Measurements from ENCODE around the gene SOX6. TPM values are rescaled to one million over a fixed set of nuclear protein-coding genes. Genes with fewer than 3 reads are reported as not detected.

Gene SOX6
- total RNA-seq, 2 experiments from 2014 or later: not detected

DNA sequence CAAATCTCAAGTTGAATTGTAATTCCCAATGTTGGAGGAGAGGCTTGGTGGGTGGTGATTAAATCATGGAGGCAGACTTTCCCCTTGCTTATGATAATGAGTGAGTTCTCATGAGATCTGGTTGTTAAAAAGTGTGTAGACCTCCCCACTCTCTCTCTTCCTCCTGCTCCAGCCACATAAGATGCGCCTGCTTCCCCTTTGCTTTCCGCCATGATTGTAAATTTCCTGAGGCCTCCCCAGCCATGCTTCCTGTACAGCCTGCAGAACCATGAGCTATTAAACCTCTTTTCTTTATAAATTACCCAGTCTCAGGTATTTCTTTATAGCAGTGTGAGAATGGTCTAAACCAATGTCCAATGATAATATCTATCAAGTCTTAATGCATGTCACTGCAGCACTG, 34.2 kb downstream of the SOX6 start:
- ChIA-PET POLR2A (no interaction called here), CTCF (no interaction called here)

DNA sequence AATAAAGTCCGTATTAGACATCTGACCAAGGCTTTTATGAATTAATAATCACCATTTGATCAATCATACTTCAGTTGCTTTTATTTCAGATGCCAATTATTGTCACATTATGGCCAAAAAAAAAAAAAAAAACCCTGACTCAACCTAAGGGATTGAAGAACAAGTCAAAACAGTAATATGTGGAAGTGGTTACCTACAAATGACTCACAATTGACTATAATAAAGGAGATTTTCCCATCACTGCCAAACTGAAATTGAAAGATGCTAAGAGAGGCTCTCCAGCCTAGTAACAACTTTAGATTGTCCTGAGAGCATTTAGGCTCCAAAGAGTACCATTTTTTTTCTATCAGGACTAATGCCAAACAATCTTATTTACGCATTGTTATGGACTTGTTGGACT, 35.2 kb downstream of the SOX6 start:
- POLR2A ChIA-PET: no interaction called here

DNA sequence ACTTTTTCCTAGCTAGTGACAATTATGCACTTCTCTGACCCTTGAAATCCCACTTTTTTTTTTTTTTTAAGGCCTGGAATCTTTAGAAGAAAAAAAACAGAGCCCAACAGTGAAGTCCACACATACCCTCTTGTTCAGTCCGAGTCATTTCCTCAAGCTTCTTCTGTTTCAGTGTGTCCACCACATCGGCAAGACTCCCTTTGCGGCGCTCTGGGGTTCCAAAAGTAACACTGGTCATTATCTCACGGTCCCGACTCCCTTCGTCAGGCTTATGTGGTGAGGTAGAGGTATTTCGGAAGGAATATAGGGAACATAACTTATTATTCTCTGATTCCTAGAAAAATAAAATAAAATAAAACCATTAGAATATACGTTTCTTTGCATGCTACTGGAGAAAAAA, 38.0 kb downstream of the SOX6 start:
- ChIA-PET POLR2A (no interaction called here), CTCF (no interaction called here)

More for the DNA sequence above, 35.2 kb downstream of the SOX6 start:
- CTCF ChIA-PET: no interaction called here

DNA sequence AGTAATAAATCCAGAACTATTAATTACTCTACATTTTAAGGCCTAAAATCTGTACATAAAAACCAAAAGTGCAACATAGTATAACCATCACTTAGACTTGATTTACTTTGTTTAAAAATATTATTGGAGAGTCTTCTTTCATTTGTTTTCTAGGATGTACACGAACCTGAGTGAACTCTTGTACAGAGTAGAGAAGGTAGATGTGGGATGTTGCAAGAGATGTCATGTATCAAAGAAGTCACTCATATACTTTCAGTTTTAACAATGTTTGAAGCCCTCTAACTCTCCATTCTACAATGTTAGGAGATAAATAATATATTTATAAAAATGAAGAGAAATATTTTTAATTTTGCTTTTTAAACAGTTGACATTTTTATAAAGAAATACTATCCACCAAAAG, 38.6 kb downstream of the SOX6 start:
- ChIA-PET CTCF (no interaction called here), POLR2A (no interaction called here)

DNA sequence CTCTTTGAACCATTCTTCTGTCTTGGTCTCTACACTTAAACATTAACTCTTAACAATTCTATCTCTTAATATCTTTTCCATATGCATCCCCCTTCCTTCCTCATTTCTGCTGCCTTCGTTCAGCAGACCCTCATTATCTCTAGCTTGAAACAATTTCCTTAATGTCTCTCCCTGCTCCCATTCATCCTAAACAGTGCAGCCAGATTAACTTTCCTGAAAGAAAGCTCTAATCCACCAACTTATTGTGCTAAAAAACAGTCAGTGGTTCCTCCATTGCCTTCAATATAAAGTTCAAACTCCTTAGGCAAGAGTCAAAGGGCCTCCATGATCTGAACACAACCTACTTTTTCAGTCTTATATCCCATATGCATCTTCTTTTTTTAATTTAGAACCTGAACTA, 42.5 kb downstream of the SOX6 start:
- ChIA-PET CTCF (no interaction called here), POLR2A (no interaction called here)

DNA sequence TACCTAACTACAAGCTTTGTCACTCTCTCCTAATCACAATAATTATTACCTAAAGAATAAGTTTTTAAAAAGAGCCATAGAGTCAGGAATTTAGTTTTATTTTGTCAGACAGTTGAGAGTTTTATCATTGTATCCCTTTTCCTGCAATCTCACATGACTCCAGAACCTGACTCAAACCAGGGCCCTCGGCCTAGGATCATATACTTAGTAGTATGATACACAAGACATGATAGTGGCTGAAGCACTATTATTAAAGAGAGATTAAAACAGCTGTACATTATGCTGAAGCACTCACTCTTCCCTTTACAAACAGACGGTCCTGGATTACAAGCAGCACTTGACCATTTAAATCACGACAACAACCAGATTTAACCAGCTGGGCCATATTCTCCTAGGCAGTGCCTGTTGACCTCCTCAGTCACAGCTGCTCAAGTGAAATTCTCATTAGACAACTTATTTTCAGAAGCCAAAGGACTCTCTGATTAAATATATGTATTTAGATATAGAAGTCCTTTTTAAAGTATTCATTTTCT, 44.0 kb downstream of the SOX6 start:
- POLR2A ChIA-PET: no interaction called here

DNA sequence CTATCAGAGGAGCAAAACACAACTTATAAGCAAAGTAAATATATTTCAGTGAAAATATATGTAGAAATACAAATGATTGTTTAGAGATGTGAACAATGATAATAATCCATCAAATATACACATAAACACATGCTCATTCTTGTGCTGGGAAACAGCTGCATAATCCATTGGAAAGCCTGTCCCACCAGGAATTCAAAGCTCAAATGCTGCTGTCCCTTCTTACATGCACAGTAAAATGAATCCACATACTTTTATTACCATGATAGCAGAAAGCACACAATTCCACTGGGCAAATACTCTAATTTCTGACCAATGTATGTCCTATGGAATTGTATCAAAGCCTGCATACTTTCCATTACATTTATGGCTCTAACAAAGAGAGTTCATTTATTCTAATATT, 44.5 kb downstream of the SOX6 start:
- CTCF ChIA-PET: no interaction called here
- POLR2A ChIA-PET: no interaction called here

More for the DNA sequence above, 44.0 kb downstream of the SOX6 start:
- CTCF ChIA-PET: no interaction called here

DNA sequence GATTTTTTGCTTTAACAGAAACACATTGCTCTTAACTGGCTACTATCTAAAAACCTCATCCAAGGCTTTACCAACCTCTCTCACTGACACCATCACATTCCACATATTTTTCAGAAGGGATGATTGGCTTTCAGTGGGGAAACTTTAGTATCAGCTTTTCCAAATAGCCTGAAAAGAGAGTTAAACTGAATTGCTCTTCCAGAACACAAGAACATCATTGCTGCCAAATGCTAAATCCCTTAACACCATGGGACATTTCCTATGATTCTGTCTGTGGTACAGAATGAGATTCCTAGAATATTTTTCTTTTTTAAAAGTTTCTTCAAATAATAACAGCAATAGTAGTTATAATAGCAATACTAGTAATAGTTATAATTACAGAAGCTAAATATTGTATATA, 45.4 kb downstream of the SOX6 start:
- ChIA-PET POLR2A (no interaction called here), CTCF (no interaction called here)

DNA sequence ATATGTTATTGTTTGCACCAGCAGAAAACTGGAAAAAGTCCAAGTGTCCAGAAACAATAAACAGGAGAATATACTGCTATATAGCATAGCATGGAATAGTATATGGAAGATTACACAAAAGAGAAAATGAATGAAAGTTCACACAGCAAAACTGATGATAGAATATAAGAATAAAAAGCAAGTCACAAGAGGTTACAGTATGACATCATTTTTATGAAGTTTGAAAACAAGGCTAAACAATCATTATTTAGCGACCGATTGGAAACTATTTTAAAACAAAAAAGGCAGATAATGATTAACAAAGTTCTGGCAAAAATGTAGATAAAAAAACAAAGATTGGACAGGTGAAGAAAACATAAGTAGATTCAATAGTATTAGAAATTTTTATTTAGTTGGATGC, 47.1 kb downstream of the SOX6 start:
- CTCF ChIA-PET: no interaction called here

DNA sequence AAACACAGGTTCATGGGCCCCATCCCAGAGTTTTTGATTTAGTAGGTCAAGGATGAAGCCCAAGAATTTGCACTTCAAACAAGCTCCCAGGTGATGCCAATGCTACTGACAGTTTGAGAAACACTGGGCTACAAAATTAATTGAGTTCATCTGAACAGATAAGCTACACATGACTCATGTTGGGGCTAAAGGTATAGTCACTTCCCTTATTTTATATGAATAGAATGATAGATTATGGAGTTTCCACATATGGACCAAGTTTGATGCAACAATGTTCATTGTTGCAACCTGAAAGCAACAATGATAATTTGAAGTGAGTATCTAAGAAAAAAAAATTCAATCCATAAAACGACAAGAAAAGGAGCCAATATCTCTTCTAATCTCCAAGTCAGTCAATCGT, 54.9 kb downstream of the SOX6 start:
- POLR2A ChIA-PET: no interaction called here

More for the DNA sequence above, 47.1 kb downstream of the SOX6 start:
- POLR2A ChIA-PET: no interaction called here

DNA sequence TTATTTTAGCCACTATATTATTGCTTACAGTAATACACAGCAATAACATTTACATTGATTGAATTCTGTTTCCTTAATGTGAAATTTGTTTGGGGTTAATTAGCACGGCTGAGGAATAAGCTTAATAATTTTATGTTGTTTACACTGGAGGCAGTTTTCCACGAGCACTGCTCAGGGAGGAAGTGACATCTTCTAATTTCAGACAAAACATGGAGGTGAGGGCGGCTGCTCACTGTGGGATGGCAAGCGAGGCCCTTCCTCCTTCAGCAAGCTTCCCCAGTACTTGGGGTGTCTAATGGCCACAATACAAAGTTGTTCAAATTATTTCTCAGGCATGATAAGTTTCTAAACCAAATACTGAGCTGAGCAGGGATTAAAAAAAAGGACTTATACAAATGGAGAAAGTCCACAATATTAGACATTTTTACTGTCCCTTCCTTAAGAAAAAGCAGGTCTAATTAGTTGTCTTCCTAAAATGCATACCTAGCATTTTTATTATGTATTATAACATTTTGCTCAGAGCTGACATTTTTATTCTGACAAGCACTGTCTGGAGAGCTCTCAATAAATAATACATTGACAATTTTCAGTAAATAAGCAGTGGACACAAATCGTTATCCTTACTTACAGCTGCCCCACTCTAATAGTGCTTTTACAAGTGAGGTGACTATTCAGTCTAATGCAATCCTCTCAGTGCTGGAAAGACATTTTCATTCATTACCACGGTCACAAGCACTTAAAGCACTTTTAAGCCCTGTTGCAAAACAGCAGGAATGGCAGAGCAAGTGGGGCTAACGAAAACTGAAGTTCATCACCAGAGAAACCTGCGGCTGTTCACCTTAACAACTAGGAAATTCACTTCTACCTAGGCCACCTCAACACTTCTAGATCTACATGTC, 56.2 kb downstream of the SOX6 start:
- CTCF ChIA-PET: no interaction called here
- POLR2A ChIA-PET: no interaction called here

More for the DNA sequence above, 54.9 kb downstream of the SOX6 start:
- CTCF ChIA-PET: no interaction called here

DNA sequence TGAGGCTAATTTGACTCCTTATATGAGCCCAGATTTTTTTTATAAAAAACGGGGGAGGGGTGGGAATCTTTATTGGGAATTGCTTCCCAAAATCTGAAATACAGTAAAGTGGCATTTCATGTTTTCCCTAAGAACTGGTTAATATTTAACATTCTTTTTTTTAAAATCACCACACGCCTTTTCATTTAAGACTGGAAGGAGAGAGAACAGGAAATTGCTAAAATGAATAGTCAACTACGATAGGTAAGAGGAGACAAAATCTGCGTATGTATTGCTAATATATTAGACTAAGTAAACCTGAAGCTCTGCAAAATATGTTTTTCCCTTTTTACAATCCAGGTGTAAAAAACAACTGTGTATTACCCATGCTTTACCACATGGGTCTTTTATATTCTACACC, 57.0 kb downstream of the SOX6 start:
- ChIA-PET CTCF (no interaction called here), POLR2A (no interaction called here)

DNA sequence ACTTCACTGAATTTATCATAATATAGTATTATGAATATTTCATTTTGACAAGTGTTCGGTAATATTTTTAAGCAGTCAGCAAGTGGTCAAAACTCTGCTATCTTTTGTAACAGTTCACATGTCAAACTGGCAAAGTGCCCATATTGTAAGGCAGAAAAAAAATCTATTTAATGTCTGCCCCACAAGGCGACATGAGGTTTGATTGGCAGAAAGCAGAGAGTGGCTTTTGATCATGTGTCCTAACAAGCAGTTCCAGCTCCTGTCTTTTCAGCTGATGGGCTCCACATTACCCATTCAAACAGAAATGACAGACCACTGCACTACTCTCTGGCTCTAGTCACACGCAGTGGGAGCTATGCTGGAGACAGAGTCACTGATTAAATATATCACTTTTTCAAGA, 59.0 kb downstream of the SOX6 start:
- CTCF ChIA-PET: no interaction called here
- POLR2A ChIA-PET: no interaction called here

DNA sequence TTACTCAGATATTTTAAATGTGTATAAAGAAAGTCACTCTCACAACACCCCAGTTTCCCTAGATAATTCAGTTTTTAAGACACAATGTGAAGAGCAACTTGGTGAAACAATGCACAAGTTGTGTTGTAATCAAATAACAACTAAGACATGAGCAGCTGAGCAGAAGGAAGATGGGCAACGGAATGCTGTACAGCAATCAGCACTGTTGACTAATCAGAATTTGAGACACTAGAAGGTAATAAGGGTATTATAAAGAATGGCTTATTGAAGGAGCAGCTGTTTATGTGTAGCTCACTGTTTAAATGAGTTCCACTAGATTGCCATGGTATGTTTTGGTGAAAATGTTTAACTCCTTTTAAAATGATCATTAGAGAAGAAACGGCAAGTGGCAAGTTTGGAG, 60.1 kb downstream of the SOX6 start:
- ChIA-PET POLR2A (no interaction called here), CTCF (no interaction called here)

DNA sequence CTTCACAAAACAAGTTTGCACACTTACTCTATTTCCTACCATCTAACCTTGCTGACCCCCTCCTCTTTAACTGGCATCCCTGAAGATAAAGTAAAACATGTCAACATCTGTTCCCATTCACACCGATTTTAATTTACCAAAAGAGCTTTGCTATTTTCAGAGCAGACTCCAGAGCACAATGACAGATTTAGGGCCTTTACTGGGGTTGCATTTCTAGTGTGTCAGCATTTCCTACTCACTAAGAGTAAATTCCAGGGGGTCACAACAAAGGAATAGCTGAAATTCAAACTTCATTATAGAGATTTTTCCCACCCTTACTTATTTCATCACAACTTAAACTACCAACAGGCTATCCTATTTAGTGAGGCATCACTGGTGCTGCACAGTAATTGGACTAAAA, 60.8 kb downstream of the SOX6 start:
- CTCF ChIA-PET: no interaction called here
- POLR2A ChIA-PET: no interaction called here

DNA sequence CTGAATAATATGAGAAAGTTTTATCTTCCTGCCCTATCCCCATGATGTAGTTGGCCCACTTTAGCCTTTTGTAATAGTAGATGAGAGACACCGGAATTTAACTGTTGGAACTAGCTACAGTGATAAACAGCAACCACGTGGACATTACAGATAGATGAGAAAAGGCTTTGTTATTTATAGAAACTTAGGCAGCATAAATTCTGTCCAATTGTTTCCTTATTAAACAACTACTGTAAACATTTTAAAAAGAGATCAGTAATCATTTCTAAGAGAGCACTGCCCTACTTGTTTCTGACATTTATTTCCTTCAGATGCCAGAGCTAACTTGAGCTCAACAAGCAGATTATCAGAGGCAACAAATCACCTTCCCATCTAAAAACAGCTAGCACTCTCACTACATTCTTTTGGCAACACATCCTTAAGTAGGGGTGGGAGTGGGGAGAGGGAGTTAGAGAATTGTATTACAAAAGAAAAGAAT, 63.1 kb downstream of the SOX6 start:
- ChIA-PET POLR2A (no interaction called here), CTCF (no interaction called here)

DNA sequence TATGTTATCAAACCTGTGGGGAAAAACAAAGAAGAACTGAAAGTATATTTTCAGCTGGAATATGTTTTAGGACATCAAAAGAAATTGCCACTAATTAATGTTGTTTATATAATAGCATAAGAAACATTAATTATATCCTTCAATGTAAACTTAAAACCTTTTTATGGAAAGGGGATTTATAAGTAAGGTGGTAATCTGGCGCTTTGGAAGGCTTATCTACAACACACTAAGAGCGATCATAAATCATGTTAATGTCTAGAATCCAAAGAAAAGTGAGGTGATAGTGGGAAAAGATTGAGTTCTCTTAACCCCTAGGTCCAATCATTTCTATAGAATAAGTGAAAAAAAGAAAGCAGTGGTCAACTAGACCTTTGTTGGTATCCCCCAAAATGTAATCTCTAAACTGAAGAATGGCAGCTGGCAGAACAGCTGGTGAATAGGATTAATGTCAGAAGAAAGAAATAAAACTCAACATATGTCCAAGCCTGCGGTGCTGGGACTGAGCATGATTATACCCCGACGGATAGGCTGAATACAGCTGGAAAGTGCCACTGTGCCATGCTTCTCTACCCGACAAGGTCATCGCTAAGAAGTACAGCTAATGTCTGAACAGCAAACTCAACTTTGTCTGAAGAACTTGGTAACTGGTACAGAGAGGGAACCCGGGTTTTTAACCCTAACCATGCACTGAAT, 64.0 kb downstream of the SOX6 start:
- CTCF ChIA-PET: no interaction called here
- POLR2A ChIA-PET: no interaction called here

DNA sequence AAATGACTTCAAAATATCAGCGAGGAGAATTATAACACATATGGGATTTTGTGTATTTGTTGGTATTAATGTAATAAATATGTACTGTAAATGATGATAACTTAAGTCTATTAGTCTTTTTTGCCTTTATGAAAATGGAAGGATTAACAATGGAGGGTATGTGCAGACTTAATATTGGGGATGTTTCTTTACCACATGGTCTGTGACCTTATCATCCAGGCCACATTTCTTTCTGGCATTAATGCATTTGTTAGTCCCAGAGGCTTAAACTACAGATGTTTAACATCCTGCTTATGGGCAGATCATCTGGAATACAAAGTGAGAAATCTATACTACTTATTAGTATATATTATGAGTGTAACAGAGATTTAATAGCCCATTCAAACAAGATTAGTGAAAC, 64.6 kb downstream of the SOX6 start:
- ChIA-PET CTCF (no interaction called here), POLR2A (no interaction called here)

DNA sequence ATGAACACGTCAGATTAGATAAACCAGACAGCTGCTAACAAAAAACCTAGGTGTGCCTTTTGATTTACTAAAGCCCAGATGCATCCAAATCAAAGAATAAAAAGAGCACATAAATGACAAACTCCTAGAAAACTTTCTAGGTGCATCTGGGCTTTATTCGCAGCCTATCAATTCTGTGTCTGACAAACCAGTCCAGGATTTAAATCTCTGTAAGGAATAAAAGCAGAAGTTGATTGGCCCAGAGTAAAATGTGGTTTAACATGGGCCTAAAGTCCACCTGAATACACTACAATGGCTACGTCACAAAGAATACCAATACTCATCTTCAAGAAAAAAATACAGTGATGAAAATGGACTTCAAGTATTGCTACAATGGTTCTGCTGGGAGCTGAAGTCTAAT, 66.8 kb downstream of the SOX6 start:
- POLR2A ChIA-PET: no interaction called here
- CTCF ChIA-PET: no interaction called here

DNA sequence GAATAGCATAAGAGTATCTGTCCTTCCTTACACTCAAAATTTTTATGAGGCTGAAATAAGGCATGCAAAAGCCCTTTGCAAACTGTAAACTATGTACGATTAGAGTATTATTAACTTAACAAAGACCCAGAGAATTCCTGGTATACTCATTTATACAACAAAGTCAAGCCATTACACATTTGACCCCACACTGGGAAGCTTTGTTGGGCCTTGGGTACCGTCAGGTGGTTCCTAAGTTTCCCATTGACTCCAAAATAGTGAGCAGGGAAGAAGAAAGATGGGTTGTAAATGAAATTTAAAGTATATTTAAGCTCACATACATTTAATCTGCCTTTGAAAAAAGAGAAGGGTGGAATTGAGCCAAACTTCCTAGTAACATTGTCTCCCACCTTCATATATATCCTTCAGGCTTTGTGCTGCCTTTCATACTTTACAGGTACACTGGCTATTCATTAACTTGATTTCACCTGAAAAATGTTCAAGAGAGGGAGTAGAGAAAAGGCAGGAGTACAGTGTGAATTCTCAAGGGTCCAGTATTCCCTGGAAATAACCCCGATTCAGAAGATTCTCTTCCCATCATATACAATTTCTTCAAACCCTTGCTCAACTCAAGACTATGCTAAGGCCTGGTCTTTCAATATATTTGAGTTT, 68.6 kb downstream of the SOX6 start:
- POLR2A ChIA-PET: no interaction called here
- CTCF ChIA-PET: no interaction called here

DNA sequence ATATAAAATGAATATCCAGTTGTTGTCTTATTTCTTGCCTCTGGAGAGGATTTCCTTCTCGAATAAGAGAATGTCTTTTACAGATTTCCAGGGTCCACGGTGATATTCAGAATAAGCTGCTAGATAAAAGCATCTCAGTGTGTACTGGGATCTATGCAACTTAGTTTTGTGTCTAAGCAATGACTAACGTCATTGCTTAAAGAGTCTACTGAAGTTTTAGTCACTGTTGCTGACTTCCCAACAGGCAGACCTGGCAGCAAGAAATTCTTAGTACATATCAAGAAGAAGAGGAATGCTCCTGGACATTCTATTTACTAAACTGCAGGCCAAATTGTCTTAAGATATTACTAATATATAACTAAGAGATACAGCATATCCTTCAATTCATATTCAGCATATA, 70.3 kb downstream of the SOX6 start:
- ChIA-PET POLR2A (no interaction called here), CTCF (no interaction called here)
